RWPE2 (cell line): ENCODE measurements around the gene NPEPPS.

Experiments used
- ATAC-seq: fragments of 200-7000 bp; cut with Tn5 transposase; 3 replicates; pipeline ENCODE4 v1.9.1; 2021; ENCODE audit warnings: low read depth
- DNase-seq: peaks from one replicate; pipeline ENCODE4 v3.0.0-alpha.2; 2020; ENCODE audit warnings: low spot score
- H3K27ac ChIP-seq: fragments of 450-650 bp; 2 replicates; pipeline ENCODE4 v1.5.1; 2017; ENCODE audit warnings: mild to moderate bottlenecking; ENCODE audit not compliant: poor library complexity, severe bottlenecking
- H3K27me3 ChIP-seq: fragments of 250-450 bp; sonication (Bioruptor Pico); 2 replicates; pipeline ENCODE4 v1.5.1; 2021; ENCODE audit warnings: mild to moderate bottlenecking, moderate library complexity; ENCODE audit not compliant: insufficient read depth, poor library complexity, severe bottlenecking
- H3K36me3 ChIP-seq: fragments of 250-450 bp; sonication (Bioruptor Pico); 2 replicates; pipeline ENCODE4 v1.5.1; 2020; ENCODE audit warnings: low read depth, mild to moderate bottlenecking, moderate library complexity
- H3K4me1 ChIP-seq: fragments of 250-450 bp; sonication (Bioruptor Pico); 2 replicates; pipeline ENCODE4 v1.5.1; 2021; ENCODE audit warnings: mild to moderate bottlenecking, moderate library complexity; ENCODE audit not compliant: insufficient read depth, poor library complexity, severe bottlenecking
- H3K4me3 ChIP-seq: fragments of 250-450 bp; sonication (Bioruptor Pico); 2 replicates; pipeline ENCODE4 v1.5.1; 2021; ENCODE audit warnings: mild to moderate bottlenecking, moderate library complexity; ENCODE audit not compliant: severe bottlenecking
- H3K9me3 ChIP-seq: fragments of 250-450 bp; sonication (Bioruptor Pico); 2 replicates; pipeline ENCODE4 v1.5.1; 2021; ENCODE audit warnings: mild to moderate bottlenecking, moderate library complexity; ENCODE audit not compliant: severe bottlenecking
- CTCF ChIP-seq: fragments of 450-650 bp; IDR thresholded peaks from one replicate; pipeline ENCODE4 v1.5.1; 2017; ENCODE audit warnings: mild to moderate bottlenecking, moderate library complexity; ENCODE audit not compliant: poor library complexity, severe bottlenecking

NPEPPS gene

GRCh38 chr17:47649153-47649971 lies 118.5 kb downstream of the NPEPPS start, which contains the start of gene KPNB1:
TSS of gene KPNB1 (plus strand) at chr17:47649919. CDS start at chr17:47650245, 326 bp downstream.
- Histone ChIP-seq H3K27me3 (no peaks in the 10 kb centered on the region), H3K4me1 (peaks cover 22% of the 10 kb centered on the region), H3K4me3 (peak within 1 kb of the TSS; percentile 81), H3K36me3 (peaks cover 38% of the 10 kb centered on the region), H3K9me3 (no peaks in the 10 kb centered on the region), H3K27ac (peak within 1 kb of the TSS; percentile 85)
- peak; percentile 100 for DNase-seq
- ATAC-seq: peak; percentile 91
- TF ChIP-seq CTCF: no peak

- no peaks in the 10 kb centered on the region for H3K9me3 ChIP-seq
- no peak for TF ChIP-seq CTCF
- H3K4me1 ChIP-seq: peaks cover 22% of the 10 kb centered on the region
- H3K27ac ChIP-seq: peak overlapping the region; percentile 85
- H3K36me3 ChIP-seq: peaks cover 44% of the 10 kb centered on the region
- H3K27me3 ChIP-seq: no peaks in the 10 kb centered on the region
- H3K4me3 ChIP-seq: peak overlapping the region; percentile 81
- peak; percentile 76 for DNase-seq
- ATAC-seq: peak; percentile 0
Measured at GRCh38 chr17:47649972-47650524, 119.1 kb downstream of the NPEPPS start.

GRCh38 chr17:47650525-47651522 lies 119.9 kb downstream of the NPEPPS start:
- no peaks in the 10 kb centered on the region for H3K27me3 ChIP-seq
- no peaks in the 10 kb centered on the region for H3K9me3 ChIP-seq
- peak; percentile 99 for DNase-seq
- peaks cover 22% of the 10 kb centered on the region for H3K4me1 ChIP-seq
- H3K36me3 ChIP-seq: peaks cover 52% of the 10 kb centered on the region
- H3K27ac ChIP-seq: peak overlapping the region; percentile 85
- ATAC-seq: peak; percentile 55
- TF ChIP-seq CTCF: no peak
- H3K4me3 ChIP-seq: peak overlapping the region; percentile 81

GRCh38 chr17:47651704-47652103 lies 120.8 kb downstream of the NPEPPS start:
- H3K36me3 ChIP-seq: peaks cover 61% of the 10 kb centered on the region
- H3K4me3 ChIP-seq: no peak overlapping the region
- no peaks in the 10 kb centered on the region for H3K9me3 ChIP-seq
- no peak for TF ChIP-seq CTCF
- no peaks in the 10 kb centered on the region for H3K27me3 ChIP-seq
- ATAC-seq (no peak), DNase-seq (no peak)
- H3K4me1 ChIP-seq: peaks cover 22% of the 10 kb centered on the region
- peak overlapping the region; percentile 85 for H3K27ac ChIP-seq
